Lung (tissue), 12 donors: ENCODE measurements around the gene ITIH3. TPM values are rescaled to one million over a fixed set of nuclear protein-coding genes. Genes with fewer than 3 reads are reported as not detected.

Experiments
- ATAC-seq: fragments of 200-7000 bp; cut with Tn5 transposase; one replicate; pipeline ENCODE4 v1.9.1; 2020; ENCODE audit warnings: moderate number of reproducible peaks; ENCODE audit not compliant: insufficient read depth, low FRiP score
- DNase-seq, 3 donors: peaks; one replicate each; pipeline ENCODE4 v3.0.0-alpha.2; 2013 to 2017
- H3K27ac ChIP-seq, 2 donors: one replicate each; pipeline ENCODE4 v1.5.1; 2013; ENCODE audit warnings: mild to moderate bottlenecking in 2 of 2, moderate library complexity in 2 of 2, control low read depth in 1 of 2, inconsistent platforms in 1 of 2, low read depth in 1 of 2, low read length in 1 of 2
- H3K27me3 ChIP-seq, 3 donors: one replicate each; pipeline ENCODE4 v1.5.1; 2013; ENCODE audit warnings: low read length in 2 of 3; ENCODE audit not compliant: control insufficient read depth in 3 of 3, insufficient read depth in 3 of 3
- H3K36me3 ChIP-seq, 4 donors: one replicate each; pipeline ENCODE4 v1.5.1; 2013; ENCODE audit warnings: low read length in 4 of 4, mild to moderate bottlenecking in 1 of 4, moderate library complexity in 1 of 4; ENCODE audit not compliant: control insufficient read depth in 4 of 4, insufficient read depth in 4 of 4
- H3K4me1 ChIP-seq, 5 donors: one replicate each; pipeline ENCODE4 v1.5.1; 2013; ENCODE audit warnings: low read length in 5 of 5, mild to moderate bottlenecking in 2 of 5, moderate library complexity in 1 of 5; ENCODE audit not compliant: control insufficient read depth in 5 of 5, insufficient read depth in 5 of 5
- H3K4me3 ChIP-seq: one replicate; pipeline ENCODE4 v1.5.1; 2013; ENCODE audit warnings: mild to moderate bottlenecking, control low read depth, moderate library complexity
- H3K9ac ChIP-seq, 2 donors: one replicate each; pipeline ENCODE4 v1.5.1; 2013; ENCODE audit warnings: low read length in 2 of 2, control low read depth in 1 of 2; ENCODE audit not compliant: insufficient read depth in 1 of 2
- H3K9me3 ChIP-seq, 4 donors: one replicate each; pipeline ENCODE4 v1.5.1; 2013; ENCODE audit warnings: low read length in 3 of 4, mild to moderate bottlenecking in 1 of 4, moderate library complexity in 1 of 4; ENCODE audit not compliant: control insufficient read depth in 4 of 4, insufficient read depth in 3 of 4
- WGBS, 2 donors: extraction: QIAGEN DNeasy Blood & Tissue Kit; methylation state at CpG; one replicate each; pipeline ENCODE4 v1.1.7; 2013; 5-methylcytosine and 5-hydroxymethylcytosine counted together
- polyA plus RNA-seq, 2 donors: library from polyadenylated mRNA; stranded (reverse); fragments of 200-250 nt; gene quantifications; one replicate each; pipeline ENCODE4 v1.2.1, GENCODE V29; 2013
- total RNA-seq, 2 donors: library from RNA; depleted of rRNA in 1 of 2; stranded (reverse); fragments of >200 nt in 1 of 2; gene quantifications; one replicate each; pipeline ENCODE4 v1.2.1, GENCODE V29; 2014 to 2021
- TF ChIP-seq, protein P1 (sequence below): IDR thresholded peaks from 2 replicates; pipeline ENCODE4 v1.5.1; 2012; ENCODE audit warnings: mild to moderate bottlenecking; ENCODE audit errors: control extremely low read depth, extremely low read depth
- donor health status: control.
- donor health status: control.
- donor health status: Bipolar disorder and iron deficiency.
- donor health status: healthy.
- donor health status: DM: yes; HTN: yes; CAD: no.

Gene ITIH3
- total and polyA plus RNA-seq, 4 donors: 0.54 to 3.2 (median 1.7) TPM

DNA sequence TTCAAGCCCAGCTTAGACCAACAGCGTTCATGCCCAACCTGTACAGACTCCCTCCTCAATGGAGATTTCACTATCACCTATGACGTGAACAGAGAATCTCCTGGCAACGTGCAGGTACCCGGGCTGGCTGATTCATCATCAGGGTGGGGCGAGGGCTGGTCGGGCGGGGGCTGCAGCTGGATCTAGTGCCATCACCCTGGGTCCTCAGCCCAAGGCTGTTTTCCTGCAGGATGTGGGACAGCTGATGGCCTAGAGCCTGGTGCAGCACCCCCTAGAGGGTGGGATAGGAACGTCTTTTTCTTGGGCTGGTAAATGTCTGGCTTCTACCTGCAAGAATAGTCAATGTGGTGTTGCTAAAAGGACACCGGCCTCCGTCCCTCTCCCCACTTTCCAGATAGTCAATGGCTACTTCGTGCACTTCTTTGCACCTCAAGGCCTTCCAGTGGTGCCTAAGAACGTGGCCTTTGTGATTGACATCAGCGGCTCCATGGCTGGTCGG is 4.4 kb downstream of the ITIH3 start:
- Histone ChIP-seq H3K27me3 (no peaks in the 10 kb centered on the region), H3K36me3 (no peaks in the 10 kb centered on the region), H3K9me3 (no peaks in the 10 kb centered on the region), H3K27ac (no peak overlapping the region), H3K4me1 (no peaks in the 10 kb centered on the region), H3K9ac (no peak overlapping the region), H3K4me3 (no peak overlapping the region)
- TF ChIP-seq, protein P1, sequence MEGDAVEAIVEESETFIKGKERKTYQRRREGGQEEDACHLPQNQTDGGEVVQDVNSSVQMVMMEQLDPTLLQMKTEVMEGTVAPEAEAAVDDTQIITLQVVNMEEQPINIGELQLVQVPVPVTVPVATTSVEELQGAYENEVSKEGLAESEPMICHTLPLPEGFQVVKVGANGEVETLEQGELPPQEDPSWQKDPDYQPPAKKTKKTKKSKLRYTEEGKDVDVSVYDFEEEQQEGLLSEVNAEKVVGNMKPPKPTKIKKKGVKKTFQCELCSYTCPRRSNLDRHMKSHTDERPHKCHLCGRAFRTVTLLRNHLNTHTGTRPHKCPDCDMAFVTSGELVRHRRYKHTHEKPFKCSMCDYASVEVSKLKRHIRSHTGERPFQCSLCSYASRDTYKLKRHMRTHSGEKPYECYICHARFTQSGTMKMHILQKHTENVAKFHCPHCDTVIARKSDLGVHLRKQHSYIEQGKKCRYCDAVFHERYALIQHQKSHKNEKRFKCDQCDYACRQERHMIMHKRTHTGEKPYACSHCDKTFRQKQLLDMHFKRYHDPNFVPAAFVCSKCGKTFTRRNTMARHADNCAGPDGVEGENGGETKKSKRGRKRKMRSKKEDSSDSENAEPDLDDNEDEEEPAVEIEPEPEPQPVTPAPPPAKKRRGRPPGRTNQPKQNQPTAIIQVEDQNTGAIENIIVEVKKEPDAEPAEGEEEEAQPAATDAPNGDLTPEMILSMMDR: no peak
- WGBS, 2 donors: 67 to 73% methylated on average over 14 of the region's 14 CpGs
- no peak for DNase-seq
- no peak for ATAC-seq

DNA sequence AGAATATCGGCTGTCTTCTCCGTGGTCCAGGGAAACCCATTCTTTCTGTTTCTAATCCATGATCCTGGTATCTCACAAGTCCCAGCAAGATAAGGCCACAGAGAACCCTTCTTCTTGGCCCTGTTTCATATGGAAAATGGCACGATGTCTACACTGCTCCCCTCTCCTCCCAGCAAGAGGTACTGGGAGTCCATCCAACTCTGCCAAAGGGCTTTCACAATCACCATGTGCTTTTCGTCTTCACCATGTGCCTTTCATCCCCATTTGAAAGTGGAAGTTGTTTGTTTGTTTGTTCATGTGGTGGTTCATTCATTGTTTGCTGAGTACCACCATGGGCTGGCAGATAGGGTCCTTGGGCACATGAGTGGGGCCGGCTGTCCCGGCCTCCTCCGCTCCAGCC is 5.5 kb downstream of the ITIH3 start:
- Histone ChIP-seq H3K4me3 (no peak overlapping the region), H3K9me3 (no peaks in the 10 kb centered on the region), H3K36me3 (no peaks in the 10 kb centered on the region), H3K27me3 (no peaks in the 10 kb centered on the region), H3K27ac (no peak overlapping the region), H3K9ac (no peak overlapping the region), H3K4me1 (no peaks in the 10 kb centered on the region)
- WGBS, 2 donors: 82 to 84% methylated on average over 7 of the region's 7 CpGs
- DNase-seq (peak in 1 of 3 donors; percentile 19), ATAC-seq (no peak)
- TF ChIP-seq, protein P1: no peak

DNA sequence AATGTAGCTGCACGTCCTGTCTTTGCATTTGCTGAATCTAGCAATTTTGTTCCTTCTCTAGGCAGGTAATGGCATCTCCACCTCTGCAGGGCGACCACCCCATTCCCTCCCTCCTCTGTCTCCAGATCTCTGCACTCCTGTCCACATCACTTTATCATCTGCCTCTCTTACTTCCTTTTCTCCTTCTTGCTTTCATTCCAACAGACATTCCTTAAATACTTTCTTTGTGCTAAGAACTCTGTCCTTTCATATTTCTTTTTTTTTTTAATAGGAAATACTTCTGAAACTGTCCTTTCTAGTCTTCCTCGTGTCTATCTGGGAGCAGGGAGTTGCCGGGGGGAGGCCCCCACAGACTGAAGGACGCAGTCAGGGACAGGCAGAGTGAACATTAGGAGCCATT is 7.2 kb downstream of the ITIH3 start:
- ATAC-seq (no peak), DNase-seq (no peak)
- 56 to 80% methylated on average over 5 of the region's 5 CpGs for WGBS, 2 donors
- H3K4me3 ChIP-seq: no peak overlapping the region
- no peaks in the 10 kb centered on the region for H3K4me1 ChIP-seq
- no peaks in the 10 kb centered on the region for H3K9me3 ChIP-seq
- H3K27ac ChIP-seq: no peak overlapping the region
- no peaks in the 10 kb centered on the region for H3K36me3 ChIP-seq
- TF ChIP-seq, protein P1: no peak
- no peaks in the 10 kb centered on the region for H3K27me3 ChIP-seq
- H3K9ac ChIP-seq: no peak overlapping the region

DNA sequence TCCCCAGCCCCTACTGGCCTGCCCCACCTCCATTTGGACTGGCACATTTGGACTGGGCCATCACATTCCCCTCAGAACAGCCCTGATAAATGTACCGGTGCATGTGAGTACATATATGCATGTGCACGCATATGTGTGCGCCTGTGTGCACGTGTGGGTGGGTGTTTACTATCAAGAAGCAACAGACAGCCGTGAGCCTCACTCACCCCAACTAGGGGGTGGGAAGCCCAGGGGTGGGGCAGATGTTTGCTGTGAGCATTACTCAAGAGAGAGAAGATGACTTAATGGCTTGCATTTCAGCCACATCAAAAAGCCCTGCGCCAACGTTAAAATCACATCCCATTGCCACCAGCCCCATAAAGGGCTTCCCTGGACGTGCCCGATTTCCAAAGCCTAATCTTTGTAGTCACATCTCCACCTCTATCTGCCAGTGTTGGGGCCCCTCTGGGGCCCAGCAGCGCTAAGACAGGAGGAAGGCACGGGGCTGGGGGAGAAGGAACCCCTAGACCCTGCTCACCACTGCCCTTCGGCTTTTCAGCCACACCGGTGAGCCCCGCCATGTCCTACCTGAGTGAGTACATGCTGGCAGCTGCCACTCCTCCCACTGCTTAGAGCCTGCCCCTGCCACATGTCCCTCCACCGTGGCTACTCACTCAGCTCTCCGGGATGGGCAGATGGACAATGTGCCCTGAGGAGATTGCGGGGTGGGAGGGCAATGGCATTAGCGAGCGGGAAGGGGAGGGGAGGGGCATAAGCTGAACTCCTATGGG is 10.9 kb downstream of the ITIH3 start:
- DNase-seq (no peak), ATAC-seq (no peak)
- Histone ChIP-seq H3K36me3 (no peaks in the 10 kb centered on the region), H3K4me3 (no peak overlapping the region), H3K27ac (no peak overlapping the region), H3K9me3 (no peaks in the 10 kb centered on the region), H3K4me1 (no peaks in the 10 kb centered on the region), H3K9ac (no peak overlapping the region), H3K27me3 (no peaks in the 10 kb centered on the region)
- TF ChIP-seq, protein P1: no peak
- 78 to 85% methylated on average over 19 of the region's 19 CpGs for WGBS, 2 donors
